Activated CD8-positive, alpha-beta memory T cell treated with anti-CD3 and anti-CD28 coated beads, Interleukin-2, amount 50 U/mL, for 24 hours (primary cell): ENCODE data around the gene ADRA2B.
"Not testable (repeated sequence)": the region's sequence is repeated elsewhere in the genome, so short reads cannot be mapped to it uniquely, and the experiment has no call there.

Experiments used
- DNase-seq: peaks from one replicate; pipeline ENCODE4 v3.0.0-alpha.2; 2020; ENCODE audit errors: extremely low read depth

Gene ADRA2B

GRCh38 chr2:96089356-96090195 lies 26.8 kb downstream of the ADRA2B start:
- DNase-seq: no peak

- DNase-seq: no peak
These were observed 27.7 kb downstream of the ADRA2B start for GRCh38 chr2:96088340-96089335.

- no peak for DNase-seq
These were observed 29.2 kb downstream of the ADRA2B start for GRCh38 chr2:96087130-96087529.

GRCh38 chr2:96085541-96086355 lies 30.6 kb downstream of the ADRA2B start:
- no peak for DNase-seq

- DNase-seq: not testable (repeated sequence)
These were observed 31.4 kb downstream of the ADRA2B start for GRCh38 chr2:96084858-96085518.

GRCh38 chr2:96083989-96084857 lies 32.1 kb downstream of the ADRA2B start:
- no peak for DNase-seq

GRCh38 chr2:96083064-96083939 lies 33.1 kb downstream of the ADRA2B start:
- DNase-seq: no peak

GRCh38 chr2:96082211-96083063 lies 33.9 kb downstream of the ADRA2B start:
- no peak for DNase-seq

- no peak for DNase-seq
These were observed 35.3 kb downstream of the ADRA2B start for GRCh38 chr2:96081042-96081441.

GRCh38 chr2:96075199-96075771 lies 41.1 kb downstream of the ADRA2B start:
- no peak for DNase-seq

GRCh38 chr2:96074156-96074555 lies 42.2 kb downstream of the ADRA2B start:
- no peak for DNase-seq

GRCh38 chr2:96073170-96073775 lies 43.1 kb downstream of the ADRA2B start:
- DNase-seq: no peak

GRCh38 chr2:96072746-96073145 lies 43.6 kb downstream of the ADRA2B start:
- no peak for DNase-seq

GRCh38 chr2:96071977-96072491 lies 44.3 kb downstream of the ADRA2B start:
- DNase-seq: not testable (repeated sequence)

GRCh38 chr2:96071087-96071976 lies 45.0 kb downstream of the ADRA2B start:
- DNase-seq: not testable (repeated sequence)

GRCh38 chr2:96070351-96070750 lies 46.0 kb downstream of the ADRA2B start:
- DNase-seq: not testable (repeated sequence)
